ENCODE measurements around the gene RYR3.

- TF ChIP-seq, protein P1, sequence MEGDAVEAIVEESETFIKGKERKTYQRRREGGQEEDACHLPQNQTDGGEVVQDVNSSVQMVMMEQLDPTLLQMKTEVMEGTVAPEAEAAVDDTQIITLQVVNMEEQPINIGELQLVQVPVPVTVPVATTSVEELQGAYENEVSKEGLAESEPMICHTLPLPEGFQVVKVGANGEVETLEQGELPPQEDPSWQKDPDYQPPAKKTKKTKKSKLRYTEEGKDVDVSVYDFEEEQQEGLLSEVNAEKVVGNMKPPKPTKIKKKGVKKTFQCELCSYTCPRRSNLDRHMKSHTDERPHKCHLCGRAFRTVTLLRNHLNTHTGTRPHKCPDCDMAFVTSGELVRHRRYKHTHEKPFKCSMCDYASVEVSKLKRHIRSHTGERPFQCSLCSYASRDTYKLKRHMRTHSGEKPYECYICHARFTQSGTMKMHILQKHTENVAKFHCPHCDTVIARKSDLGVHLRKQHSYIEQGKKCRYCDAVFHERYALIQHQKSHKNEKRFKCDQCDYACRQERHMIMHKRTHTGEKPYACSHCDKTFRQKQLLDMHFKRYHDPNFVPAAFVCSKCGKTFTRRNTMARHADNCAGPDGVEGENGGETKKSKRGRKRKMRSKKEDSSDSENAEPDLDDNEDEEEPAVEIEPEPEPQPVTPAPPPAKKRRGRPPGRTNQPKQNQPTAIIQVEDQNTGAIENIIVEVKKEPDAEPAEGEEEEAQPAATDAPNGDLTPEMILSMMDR (conservative IDR thresholded peaks at IDR 0.05; ENCODE audit: low read length) = peak; percentile 33
- TF ChIP-seq EZH2phosphoT487 (IDR thresholded peaks at IDR 0.05; ENCODE audit: borderline replicate concordance) = no peak
Observed at GRCh38 chr15:33314069-33314468, 3.3 kb downstream of the RYR3 start.
